A549 (cell line): Measurements from ENCODE around the gene LRRC4B.

ENCODE experiments used
- CHD2 ChIP-seq: fragments of 150-350 bp; IDR thresholded peaks from 2 replicates; pipeline ENCODE4 v1.6.1; 2014; ENCODE audit warnings: low read length; ENCODE audit not compliant: partially characterized antibody
- CTCF ChIP-seq: fragments of >200 bp; sonication (Bioruptor Twin); formaldehyde crosslinking; IDR thresholded peaks from 3 replicates; pipeline ENCODE4 v1.5.1; 2016
- E2F6 ChIP-seq: IDR thresholded peaks from 2 replicates; pipeline ENCODE4 v1.6.1; 2012; ENCODE audit warnings: low read depth, borderline replicate concordance
- EHF ChIP-seq: fragments of 250-450 bp; sonication (Bioruptor Pico); IDR thresholded peaks from 2 replicates; pipeline ENCODE4 v1.5.0; 2020; ENCODE audit warnings: mild to moderate bottlenecking
- JUNB ChIP-seq: fragments of >200 bp; sonication (Bioruptor Twin); formaldehyde crosslinking; IDR thresholded peaks from 2 replicates; pipeline ENCODE4 v1.6.1; 2016
- KDM1A ChIP-seq: fragments of 200-600 bp; sonication (generic); IDR thresholded peaks from 2 replicates; pipeline ENCODE4 v1.6.1; 2016; ENCODE audit warnings: low read depth, mild to moderate bottlenecking
- MAFK ChIP-seq: fragments of 450-650 bp; IDR thresholded peaks from 2 replicates; pipeline ENCODE4 v1.6.1; 2014; ENCODE audit not compliant: partially characterized antibody
- POLR2A ChIP-seq: IDR thresholded peaks from 2 replicates; pipeline ENCODE4 v1.6.1; 2012; ENCODE audit warnings: mild to moderate bottlenecking, low read length

GRCh38 chr19:50602089-50602422 is 33.8 kb upstream of the LRRC4B start:
- TF ChIP-seq E2F6 = no peak
- TF ChIP-seq POLR2A = no peak
- no peak for TF ChIP-seq CTCF
- TF ChIP-seq KDM1A = no peak
- no peak for TF ChIP-seq CHD2
- TF ChIP-seq MAFK = no peak
- no peak for TF ChIP-seq JUNB
- TF ChIP-seq EHF = no peak
